OCI-LY7 (cell line): Measurements from ENCODE around the gene DSCAM.
"Not testable (repeated sequence)": the region's sequence is repeated elsewhere in the genome, so short reads cannot be mapped to it uniquely, and the experiment has no call there.

ENCODE experiments used
- CTCF ChIP-seq: fragments of 200-600 bp; sonication (generic); conservative IDR thresholded peaks from 2 replicates; pipeline ENCODE4 v1.5.1; 2014; ENCODE audit warnings: mild to moderate bottlenecking, antibody characterized with exemption, low read length, moderate library complexity, mixed read lengths
- EZH2phosphoT487 ChIP-seq: fragments of 200-600 bp; sonication (generic); IDR thresholded peaks from 2 replicates; pipeline ENCODE4 v1.6.1; 2018; ENCODE audit warnings: low read depth, borderline replicate concordance, mild to moderate bottlenecking, mixed run types, antibody characterized with exemption, low read length, moderate library complexity, mixed read lengths

- not testable (repeated sequence) for TF ChIP-seq CTCF, EZH2phosphoT487
Observed at GRCh38 chr21:40258456-40258855, 588.5 kb downstream of the DSCAM start.
